HG03457 (cell line): ENCODE measurements around the gene ZNF410.
A peak's percentile ranks its signal among the peaks of the same experiment; 100 is the strongest.

Experiments used
- ATAC-seq: cut with Tn5 transposase; IDR thresholded peaks from one replicate; pipeline ENCODE4 v1.9.1; 2021; ENCODE audit warnings: moderate number of reproducible peaks; ENCODE audit not compliant: unreplicated experiment

The ZNF410 gene

GRCh38 chr14:73949752-73950734, 63.4 kb downstream of the ZNF410 start, which contains the start of the genes COQ6 and FAM161B:
Gene COQ6 (plus strand): TSS chr14:73950302. CDS start chr14:73950333, 31 bp downstream.
Gene FAM161B (minus strand): TSS chr14:73950094. CDS start chr14:73950026, 68 bp downstream.
- ATAC-seq, result peak; percentile 75

GRCh38 chr14:73953731-73954130, 67.1 kb downstream of the ZNF410 start:
- ATAC-seq, result no peak

GRCh38 chr14:73955674-73956073, 69.0 kb downstream of the ZNF410 start:
- no peak for ATAC-seq

- ATAC-seq, result no peak
Observed at GRCh38 chr14:73958591-73958990, 71.9 kb downstream of the ZNF410 start.

- no peak for ATAC-seq
Observed at GRCh38 chr14:73961192-73961591, 74.5 kb downstream of the ZNF410 start.

GRCh38 chr14:73965216-73965615, 78.6 kb downstream of the ZNF410 start:
- no peak for ATAC-seq

GRCh38 chr14:73968885-73969284, 82.2 kb downstream of the ZNF410 start:
- ATAC-seq, result no peak

GRCh38 chr14:73973497-73973896, 86.8 kb downstream of the ZNF410 start:
- ATAC-seq, result no peak

- no peak for ATAC-seq
Observed at GRCh38 chr14:73976125-73976524, 89.5 kb downstream of the ZNF410 start.

GRCh38 chr14:73977896-73978295, 91.2 kb downstream of the ZNF410 start:
- ATAC-seq, result no peak
